Kidney (tissue), 14 donors: ENCODE data around the gene RABGEF1. TPM values are rescaled to one million over a fixed set of nuclear protein-coding genes. Genes with fewer than 3 reads are reported as not detected.
"Not testable (repeated sequence)": the region's sequence is repeated elsewhere in the genome, so short reads cannot be mapped to it uniquely, and the experiment has no call there.

Source experiments
- DNase-seq, 5 donors: peaks; one replicate each; pipeline ENCODE4 v3.0.0-alpha.2; 2013 to 2020
- FAIRE-seq: peaks from 2 replicates; lab custom pipeline; 2012; peaks lifted over from hg19 to GRCh38; lab: Jason Lieb, UNC
- H3K27ac ChIP-seq, 2 donors: one replicate each; pipeline ENCODE4 v1.7.0; 2013; ENCODE audit warnings: low read depth in 2 of 2, low read length in 2 of 2, inconsistent platforms in 1 of 2
- H3K27me3 ChIP-seq: one replicate; pipeline ENCODE4 v1.7.1; 2013; ENCODE audit warnings: low read length, inconsistent platforms; ENCODE audit not compliant: control insufficient read depth, insufficient read depth
- H3K36me3 ChIP-seq, 3 donors: one replicate each; pipeline versions ENCODE4 v1.7.0 to v1.7.1; 2013; ENCODE audit warnings: low read length in 3 of 3, control low read depth in 1 of 3, inconsistent platforms in 1 of 3; ENCODE audit not compliant: insufficient read depth in 3 of 3, control insufficient read depth in 2 of 3
- H3K4me1 ChIP-seq, 3 donors: one replicate each; pipeline versions ENCODE4 v1.7.0 to v1.7.1; 2013; ENCODE audit warnings: low read length in 3 of 3, inconsistent platforms in 1 of 3, low read depth in 1 of 3; ENCODE audit not compliant: control insufficient read depth in 2 of 3, insufficient read depth in 2 of 3
- H3K4me3 ChIP-seq, 3 donors: one replicate each; pipeline versions ENCODE4 v1.7.0 to v1.8.1; 2013; ENCODE audit warnings: low read length in 3 of 3, control low read depth in 1 of 3, inconsistent platforms in 1 of 3
- H3K9ac ChIP-seq, 3 donors: one replicate each; pipeline versions ENCODE4 v1.7.0 to v1.7.1; 2013; ENCODE audit warnings: low read length in 3 of 3, control low read depth in 1 of 3, inconsistent platforms in 1 of 3
- H3K9me3 ChIP-seq, 3 donors: one replicate each; pipeline versions ENCODE4 v1.7.0 to v1.7.1; 2013; ENCODE audit warnings: low read length in 3 of 3, control low read depth in 1 of 3, inconsistent platforms in 1 of 3; ENCODE audit not compliant: control insufficient read depth in 2 of 3, insufficient read depth in 1 of 3
- CTCF ChIP-seq: IDR thresholded peaks from 3 replicates; pipeline ENCODE4 v1.5.1; 2012; ENCODE audit warnings: mild to moderate bottlenecking, moderate library complexity, borderline replicate concordance; ENCODE audit not compliant: insufficient read depth; ENCODE audit errors: extremely low read depth
- intact Hi-C: fragments of 100-400 bp; cut with DNase I; formaldehyde crosslinking; loops from one replicate; pipeline ENCODE4 v1.11.1; 2022
- polyA plus RNA-seq: library from polyadenylated mRNA; stranded (reverse); fragments of 350-450 nt; fragmentation: Illumina TruSeq; extraction: RNeasy Lipid Tissue Mini Kit (QIAGEN cat#74804); gene quantifications from one replicate; pipeline ENCODE4 v1.2.3, GENCODE V29; 2014; ENCODE audit warnings: low read depth, low replicate concordance; ENCODE audit not compliant: insufficient read depth
- total RNA-seq: library from RNA; stranded (reverse); fragmentation: NEBNext Ultra II Directional; extraction: Animal tissue kit (Norgen Biotek cat#: 25700); gene quantifications from one replicate; pipeline ENCODE4 v1.2.1, GENCODE V29; 2021
- donor health status: control.
- donor health status: control.
- donor health status: control.
- donor health status: control.
- donor health status: control.
- donor health status: DM: yes; HTN: yes; CAD: no.
- donor health status: Normal renal cell carcinoma (clear cell type).

The RABGEF1 gene
- total and polyA plus RNA-seq, 2 donors from 2014 or later: 12.8 to 26.8 TPM

DNA sequence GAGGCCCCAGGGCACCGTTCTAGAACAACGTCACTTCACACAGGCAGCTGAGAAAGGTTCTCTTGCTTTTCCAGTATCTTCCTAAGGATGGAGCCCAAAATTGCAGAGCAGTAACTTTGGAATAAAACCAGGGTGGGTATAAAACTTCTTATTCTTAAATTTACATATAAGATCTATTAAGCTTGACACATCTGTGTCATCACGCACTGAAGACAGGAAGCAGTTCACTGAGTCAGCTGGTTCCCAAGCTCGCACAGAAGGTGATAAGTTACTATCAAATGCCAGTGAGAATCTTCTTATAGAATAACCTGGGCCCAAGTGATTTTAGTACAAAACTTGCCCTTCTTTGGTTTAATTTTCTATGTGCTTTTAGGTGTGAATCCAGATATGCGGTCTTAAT, 70.2 kb downstream of the RABGEF1 start:
- no peak for FAIRE-seq
- DNase-seq: no peak
- no peak overlapping the region for H3K27ac ChIP-seq
- H3K27me3 ChIP-seq: no peaks in the 10 kb centered on the region
- H3K9ac ChIP-seq: no peak overlapping the region
- TF ChIP-seq CTCF: no peak
- no peak overlapping the region for H3K4me3 ChIP-seq
- H3K9me3 ChIP-seq: no peaks in the 10 kb centered on the region
- no peaks in the 10 kb centered on the region for H3K4me1 ChIP-seq
- H3K36me3 ChIP-seq: peaks cover 5 to 34% (median 29%) of the 10 kb centered on the region in 3 donors
- intact Hi-C loops: no loop called here

DNA sequence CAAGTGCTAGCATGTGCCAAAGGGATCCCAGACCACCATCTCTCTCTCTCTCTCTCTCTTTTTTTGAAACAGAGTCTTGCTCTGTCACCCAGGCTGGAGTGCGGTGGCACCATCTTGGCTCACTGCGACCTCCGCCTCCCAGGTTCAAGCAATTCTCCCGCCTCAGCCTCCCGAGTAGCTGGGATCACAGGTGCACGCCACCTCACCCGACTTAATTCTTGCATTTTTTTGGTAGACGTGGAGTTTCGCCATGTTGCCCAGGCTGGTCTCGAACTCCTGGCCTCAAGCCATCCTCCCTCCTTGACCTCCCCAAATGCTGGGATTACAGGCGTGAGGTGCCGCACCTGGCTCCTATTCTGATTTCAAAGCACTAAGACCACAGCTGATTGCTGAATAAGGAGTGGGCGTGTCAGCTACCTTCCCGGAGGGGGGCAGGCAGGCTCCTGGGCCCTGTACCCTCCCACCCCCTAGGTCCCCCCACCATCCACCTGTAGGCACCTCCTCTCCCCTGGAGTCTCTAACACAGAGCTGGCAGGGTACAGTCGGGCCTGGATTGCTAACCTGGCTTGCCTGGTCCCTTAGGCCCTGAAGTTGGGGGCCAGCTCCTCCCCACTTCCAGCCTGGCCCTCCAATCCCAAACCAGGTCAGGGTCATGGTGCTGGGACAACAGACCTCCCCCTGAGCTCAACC, 74.8 kb downstream of the RABGEF1 start:
- intact Hi-C loops, DNase-seq, FAIRE-seq, H3K9me3 ChIP-seq, H3K9ac ChIP-seq, H3K4me3 ChIP-seq, H3K27me3 ChIP-seq, H3K36me3 ChIP-seq, H3K4me1 ChIP-seq, H3K27ac ChIP-seq: not testable (repeated sequence)

- Histone ChIP-seq H3K27me3 (no peaks in the 10 kb centered on the region), H3K4me1 (no peaks in the 10 kb centered on the region), H3K4me3 (no peak overlapping the region), H3K36me3 (peaks cover 0 to under 1% (median 0%) of the 10 kb centered on the region in 3 donors), H3K9ac (no peak overlapping the region), H3K9me3 (no peaks in the 10 kb centered on the region), H3K27ac (no peak overlapping the region)
- no peak for TF ChIP-seq CTCF
- DNase-seq (no peak), FAIRE-seq (no peak)
- intact Hi-C loops: no loop called here
Measured at GRCh38 chr7:66815951-66816350, 75.4 kb downstream of the RABGEF1 start.

DNA sequence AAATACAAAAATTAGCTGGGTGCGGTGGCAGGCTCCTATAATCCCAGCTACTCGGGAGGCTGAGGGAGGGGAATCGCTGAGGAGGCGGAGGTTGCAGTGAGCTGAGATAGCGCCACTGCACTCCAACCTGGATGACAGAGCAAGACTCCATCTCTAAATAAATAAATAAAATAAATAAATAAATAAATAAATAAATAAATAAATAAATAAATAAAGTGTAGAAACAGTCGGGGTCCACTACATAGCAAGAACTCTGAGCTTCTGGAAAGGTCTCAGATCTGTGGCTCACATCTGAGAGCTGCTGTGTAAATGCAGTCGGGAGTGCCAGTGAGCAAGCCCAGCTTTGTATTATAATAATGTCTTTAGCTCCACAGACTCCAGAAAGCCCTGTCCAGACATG, 76.1 kb downstream of the RABGEF1 start:
- H3K27me3 ChIP-seq, H3K4me1 ChIP-seq, H3K36me3 ChIP-seq, FAIRE-seq, DNase-seq, H3K27ac ChIP-seq, H3K9ac ChIP-seq, intact Hi-C loops, H3K9me3 ChIP-seq, H3K4me3 ChIP-seq: not testable (repeated sequence)

DNA sequence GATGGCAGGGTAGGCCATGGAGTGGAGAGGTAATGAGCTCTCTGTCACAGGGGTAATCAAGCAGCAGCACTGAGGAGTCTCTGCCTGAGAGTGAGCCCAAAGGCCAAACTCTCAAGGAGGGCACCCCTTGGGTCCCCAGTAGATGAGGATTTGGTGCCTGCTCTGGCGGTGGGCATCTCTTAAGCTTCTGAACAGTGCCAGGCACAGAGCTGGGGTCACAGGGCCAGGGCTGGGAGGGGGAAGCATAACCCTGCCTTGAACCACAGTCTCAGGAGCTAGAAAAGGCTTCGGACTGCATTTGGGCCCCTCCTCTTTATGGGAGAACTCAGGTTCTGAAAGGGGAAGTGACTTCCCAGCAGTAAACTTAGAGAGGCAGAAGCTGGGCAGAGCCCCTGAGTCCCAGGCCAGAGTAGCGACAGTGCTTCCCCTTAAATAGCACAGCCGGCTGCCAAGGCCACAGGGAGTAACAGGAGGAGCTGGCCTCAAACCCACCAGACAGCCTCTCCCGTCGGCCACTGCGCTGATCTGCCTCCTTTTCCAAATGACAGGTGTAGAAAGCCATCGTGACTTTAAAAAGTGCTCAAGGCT, 76.8 kb downstream of the RABGEF1 start:
- FAIRE-seq, H3K4me3 ChIP-seq, H3K36me3 ChIP-seq, H3K9ac ChIP-seq, H3K27ac ChIP-seq, H3K27me3 ChIP-seq, H3K9me3 ChIP-seq, intact Hi-C loops, H3K4me1 ChIP-seq, DNase-seq: not testable (repeated sequence)

DNA sequence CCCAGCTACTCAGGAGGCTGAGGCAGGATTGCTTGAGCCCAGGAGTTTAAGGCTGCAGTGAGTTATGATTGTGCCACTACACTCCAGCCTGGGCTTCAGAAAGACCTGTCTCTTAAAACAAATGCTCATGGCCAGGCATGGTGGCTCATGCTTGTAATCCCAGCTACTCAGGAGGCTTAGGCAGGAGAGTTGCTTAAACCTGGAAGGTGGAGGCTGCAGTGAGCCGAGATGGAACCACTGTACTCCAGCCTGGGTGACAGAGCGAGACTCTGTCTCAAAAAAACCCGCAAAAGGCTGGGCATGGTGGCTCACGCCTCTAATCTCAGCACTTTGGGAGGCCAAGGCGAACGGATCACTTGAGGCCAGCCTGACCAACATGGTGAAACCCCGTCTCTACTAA, 77.4 kb downstream of the RABGEF1 start:
- H3K27me3 ChIP-seq, H3K9me3 ChIP-seq, H3K27ac ChIP-seq, FAIRE-seq, H3K4me3 ChIP-seq, H3K36me3 ChIP-seq, H3K4me1 ChIP-seq, H3K9ac ChIP-seq, DNase-seq, intact Hi-C loops: not testable (repeated sequence)
